GM12878 (cell line): Measurements from ENCODE around the gene RPL37. TPM values are rescaled to one million over a fixed set of nuclear protein-coding genes. Genes with fewer than 3 reads are reported as not detected.

Experiments used
- BCL3 ChIP-seq: IDR thresholded peaks from 2 replicates; pipeline ENCODE4 v1.6.1; 2011; ENCODE audit warnings: borderline replicate concordance, low read depth, mild to moderate bottlenecking, moderate library complexity, low read length; ENCODE audit not compliant: insufficient read depth, poor library complexity, severe bottlenecking
- BHLHE40 ChIP-seq, 2 experiments: fragments of 450-650 bp in 1 of 2; IDR thresholded peaks; 2 replicates each; pipeline ENCODE4 v1.6.1; 2011 to 2017; ENCODE audit warnings: low read depth in 2 of 2, borderline replicate concordance in 1 of 2, improper control_type of control experiment in 1 of 2, low read length in 1 of 2, mild to moderate bottlenecking in 1 of 2
- CBFB ChIP-seq: IDR thresholded peaks from 2 replicates; pipeline ENCODE4 v1.6.1; 2016; ENCODE audit warnings: antibody characterized with exemption, low read depth
- CEBPB ChIP-seq, 2 experiments: fragments of 150-350 bp in 1 of 2; IDR thresholded peaks; 2 replicates each; pipeline ENCODE4 v1.6.1; 2012 to 2014; ENCODE audit warnings: low read depth in 2 of 2, low read length in 2 of 2, borderline replicate concordance in 1 of 2, inconsistent platforms in 1 of 2
- CTCF ChIP-seq, 3 experiments: IDR thresholded peaks in 2 of 3; conservative IDR thresholded peaks in 1 of 3; 2 replicates each; pipeline ENCODE4 v1.5.1; 2011; ENCODE audit warnings: low read depth in 3 of 3, low read length in 3 of 3, mild to moderate bottlenecking in 3 of 3, control low read depth in 2 of 3, moderate library complexity in 2 of 3, inconsistent platforms in 1 of 3, mixed read lengths in 1 of 3; ENCODE audit not compliant: control insufficient read depth in 2 of 3, insufficient read depth in 1 of 3; ENCODE audit errors: extremely low read depth in 1 of 3
- FOS ChIP-seq: IDR thresholded peaks from 3 replicates; pipeline ENCODE4 v1.6.1; 2011; ENCODE audit warnings: borderline replicate concordance; ENCODE audit not compliant: insufficient read length; ENCODE audit errors: extremely low read depth
- IRF5 ChIP-seq: fragments of 450-650 bp; IDR thresholded peaks from 2 replicates; pipeline ENCODE4 v1.6.1; 2017; ENCODE audit warnings: borderline replicate concordance
- JUND ChIP-seq: IDR thresholded peaks from 2 replicates; pipeline ENCODE4 v1.6.1; 2012; ENCODE audit warnings: low read depth, mild to moderate bottlenecking, low read length, improper control_type of control experiment, moderate library complexity
- KDM1A ChIP-seq: fragments of 200-600 bp; sonication (generic); IDR thresholded peaks from 2 replicates; pipeline ENCODE4 v1.6.1; 2016; ENCODE audit warnings: borderline replicate concordance
- POLR2AphosphoS5 ChIP-seq: IDR thresholded peaks from 2 replicates; pipeline ENCODE4 v1.6.1; 2011; ENCODE audit warnings: mild to moderate bottlenecking, low read length, inconsistent platforms
- PRDM15 ChIP-seq: fragments of 450-650 bp; formaldehyde crosslinking; IDR thresholded peaks from 2 replicates; pipeline ENCODE4 v1.4.0; 2020; ENCODE audit warnings: mild to moderate bottlenecking, moderate library complexity
- RBBP5 ChIP-seq: fragments of 200-600 bp; sonication (generic); conservative IDR thresholded peaks from 2 replicates; pipeline ENCODE4 v1.6.1; 2016
- RUNX3 ChIP-seq: IDR thresholded peaks from 2 replicates; pipeline ENCODE4 v1.6.1; 2012; ENCODE audit warnings: low read length, inconsistent platforms
- SREBF1 ChIP-seq: IDR thresholded peaks from 2 replicates; pipeline ENCODE4 v1.6.1; 2012; ENCODE audit warnings: mild to moderate bottlenecking, low read length
- STAT1 ChIP-seq: fragments of 450-650 bp; conservative IDR thresholded peaks from 2 replicates; pipeline ENCODE4 v1.6.1; 2014; ENCODE audit warnings: antibody characterized with exemption, mild to moderate bottlenecking
- YY1 ChIP-seq: IDR thresholded peaks from 2 replicates; pipeline ENCODE4 v1.6.1; 2011; ENCODE audit warnings: low read depth, mild to moderate bottlenecking, low read length
- ZBTB4 ChIP-seq: fragments of 450-650 bp; formaldehyde crosslinking; IDR thresholded peaks from 2 replicates; pipeline ENCODE4 v1.4.0; 2022; ENCODE audit warnings: mild to moderate bottlenecking, moderate library complexity
- polyA plus RNA-seq, 11 experiments: library from polyadenylated mRNA; depleted of rRNA in 4 of 11; unstranded in 6 of 11; stranded (reverse) in 5 of 11; fragments of >200 nt; fragmentation: Nextera tagmentation in 4 of 11; fragmentation: Illumina TruSeq in 1 of 11; extraction: Ambion mirVana in 4 of 11; extraction: Trizol in 1 of 11; gene quantifications; 1 replicate in 1 of 11; 2 replicates in 10 of 11; pipeline versions ENCODE4 v1.2.1 to v1.2.3, GENCODE V29; 2011 to 2016; ENCODE audit warnings: inconsistent platforms in 2 of 11, missing spikeins in 2 of 11, low read depth in 1 of 11
- total RNA-seq, 4 experiments: library from RNA; depleted of rRNA in 3 of 4; stranded (reverse); fragments of >200 nt in 3 of 4; fragmentation: Illumina TruSeq in 1 of 4; extraction: Trizol in 1 of 4; gene quantifications; 2 replicates each; pipeline versions ENCODE4 v1.2.1 to v1.2.3, GENCODE V29; 2013 to 2021

The RPL37 gene
- total and polyA plus RNA-seq, 10 of the 15 experiments (the other 5 are each of a cell fraction or from before 2014, with no cell fraction given) = 1,697 to 6,216 (median 3,013) TPM

- TF ChIP-seq IRF5 (no peak), YY1 (peak; percentile 93), STAT1 (no peak), RBBP5 (no peak), FOS (no peak), RUNX3 (peak; percentile 31; the same call in 1 of the 2 replicates), POLR2AphosphoS5 (peak; percentile 69; the same call in 1 of the 2 replicates), CEBPB (IDR thresholded peaks at IDR 0.05; ENCODE audit: borderline replicate concordance in 1 of 2, low read depth in 2 of 2, low read length in 2 of 2) (no peak), KDM1A (no peak), ZBTB4 (CRISPR knock-in tag) (no peak), JUND (no peak), SREBF1 (no peak), CTCF (IDR thresholded peaks at IDR 0.05 in 2 of 3, conservative IDR thresholded peaks at IDR 0.05 in 1 of 3; ENCODE audit: control insufficient read depth in 2 of 3, extremely low read depth in 1 of 3, insufficient read depth in 1 of 3, low read depth in 3 of 3, low read length in 3 of 3) (peak; percentile 39 to 74 (median 64); a peak in 5 of 6 replicates), PRDM15 (CRISPR knock-in tag) (no peak), BHLHE40 (IDR thresholded peaks at IDR 0.05; ENCODE audit: borderline replicate concordance in 1 of 2, low read depth in 2 of 2, low read length in 1 of 2) (peak; percentile 49 to 87; a peak in 3 of 4 replicates), BCL3 (no peak), CBFB (no peak)
These were observed 36.8 kb downstream of the RPL37 start, which contains the start of gene PRKAA1 (continued) for GRCh38 chr5:40798012-40798800.
